Measurements from ENCODE around the gene NTN1. TPM values are rescaled to one million over a fixed set of nuclear protein-coding genes. Genes with fewer than 3 reads are reported as not detected.
"Not testable (repeated sequence)": the region's sequence is repeated elsewhere in the genome, so short reads cannot be mapped to it uniquely, and the experiment has no call there.

NTN1 gene
- total RNA-seq, 1 experiment from 2014 or later = 17.7 TPM

DNA sequence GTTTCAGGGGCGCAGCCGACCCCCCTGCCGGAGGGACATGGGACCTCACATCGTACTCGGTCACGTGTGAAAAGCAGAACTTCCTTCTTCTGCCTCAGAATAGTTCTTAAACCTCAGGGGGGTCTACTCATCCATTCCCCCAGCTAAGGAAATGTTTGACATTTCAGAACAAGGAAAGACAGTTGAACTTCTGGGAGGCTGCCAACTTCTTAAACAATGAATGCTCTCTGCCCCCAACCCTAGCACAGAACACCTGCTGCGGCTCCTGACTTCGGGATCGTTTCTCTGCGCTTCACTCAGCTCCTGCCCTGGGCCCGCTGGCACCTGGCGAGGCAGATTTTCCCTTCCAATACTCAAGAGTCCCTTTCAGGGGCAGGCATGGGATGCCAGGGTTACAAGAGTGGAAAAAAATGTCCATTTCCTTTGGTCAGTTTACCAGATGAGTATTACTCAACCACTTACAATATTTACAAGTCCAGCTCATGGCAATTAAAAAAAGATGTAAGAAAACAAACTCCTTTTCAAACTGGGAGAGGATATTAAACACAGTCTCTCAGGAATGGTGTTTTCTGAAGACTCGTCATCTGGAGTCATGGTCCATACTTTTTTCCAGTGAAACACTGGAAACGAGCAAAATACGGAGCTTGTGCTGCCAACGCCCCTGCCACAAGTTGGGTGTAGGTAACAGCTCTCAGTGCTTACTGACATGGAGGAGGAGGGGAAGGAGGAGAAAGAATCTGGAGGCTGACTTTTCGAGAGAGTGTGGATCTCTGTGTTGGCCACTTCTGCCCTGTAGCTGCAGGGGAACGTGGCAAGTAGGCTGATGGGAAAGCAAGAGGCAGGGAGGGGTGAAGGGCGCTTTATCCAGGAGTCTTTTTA lies 235.7 kb downstream of the NTN1 start:
- H3K27ac ChIP-seq = no peak overlapping the region
- no peaks in the 10 kb centered on the region for H3K79me2 ChIP-seq (ENCODE audit: low read depth)
- ChIA-PET POLR2A (ENCODE audit: unreplicated experiment) (no interaction called here), CTCF (interaction anchor here (0.7 kb wide), 1 partner anchor 616 kb away, joined by 6 read pairs; no protein-coding TSS in a partner anchor)
- no TSS peak for BruUV-seq (replicated peaks)
- H3K36me3 ChIP-seq (ENCODE audit: low read depth) = no peaks in the 10 kb centered on the region
- H3K27me3 ChIP-seq (ENCODE audit: insufficient read depth, low read depth) = no peaks in the 10 kb centered on the region
- H3K4me3 ChIP-seq = no peak overlapping the region
- H2AFZ ChIP-seq = no peak overlapping the region
- no peaks in the 10 kb centered on the region for H3K4me1 ChIP-seq (replicated peaks; ENCODE audit: insufficient read depth)
- TF ChIP-seq, protein P1, sequence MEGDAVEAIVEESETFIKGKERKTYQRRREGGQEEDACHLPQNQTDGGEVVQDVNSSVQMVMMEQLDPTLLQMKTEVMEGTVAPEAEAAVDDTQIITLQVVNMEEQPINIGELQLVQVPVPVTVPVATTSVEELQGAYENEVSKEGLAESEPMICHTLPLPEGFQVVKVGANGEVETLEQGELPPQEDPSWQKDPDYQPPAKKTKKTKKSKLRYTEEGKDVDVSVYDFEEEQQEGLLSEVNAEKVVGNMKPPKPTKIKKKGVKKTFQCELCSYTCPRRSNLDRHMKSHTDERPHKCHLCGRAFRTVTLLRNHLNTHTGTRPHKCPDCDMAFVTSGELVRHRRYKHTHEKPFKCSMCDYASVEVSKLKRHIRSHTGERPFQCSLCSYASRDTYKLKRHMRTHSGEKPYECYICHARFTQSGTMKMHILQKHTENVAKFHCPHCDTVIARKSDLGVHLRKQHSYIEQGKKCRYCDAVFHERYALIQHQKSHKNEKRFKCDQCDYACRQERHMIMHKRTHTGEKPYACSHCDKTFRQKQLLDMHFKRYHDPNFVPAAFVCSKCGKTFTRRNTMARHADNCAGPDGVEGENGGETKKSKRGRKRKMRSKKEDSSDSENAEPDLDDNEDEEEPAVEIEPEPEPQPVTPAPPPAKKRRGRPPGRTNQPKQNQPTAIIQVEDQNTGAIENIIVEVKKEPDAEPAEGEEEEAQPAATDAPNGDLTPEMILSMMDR (conservative IDR thresholded peaks at IDR 0.05) = no peak
- no peak for TF ChIP-seq EZH2 (IDR thresholded peaks at IDR 0.05; ENCODE audit: low read depth)
- H4K20me1 ChIP-seq (ENCODE audit: insufficient read depth) = no peaks in the 10 kb centered on the region
- intact Hi-C loops (cut with micrococcal nuclease; ENCODE audit: unreplicated experiment) = no loop called here
- H3K4me2 ChIP-seq = no peak overlapping the region
- no peaks in the 10 kb centered on the region for H3K9me3 ChIP-seq (ENCODE audit: insufficient read depth, low read depth)
- no peaks in the 10 kb centered on the region for H3F3A ChIP-seq (ENCODE audit: insufficient read depth, low read depth)
- DNase-seq = no peak
- H3K9me2 ChIP-seq (ENCODE audit: insufficient read depth) = no peaks in the 10 kb centered on the region

DNA sequence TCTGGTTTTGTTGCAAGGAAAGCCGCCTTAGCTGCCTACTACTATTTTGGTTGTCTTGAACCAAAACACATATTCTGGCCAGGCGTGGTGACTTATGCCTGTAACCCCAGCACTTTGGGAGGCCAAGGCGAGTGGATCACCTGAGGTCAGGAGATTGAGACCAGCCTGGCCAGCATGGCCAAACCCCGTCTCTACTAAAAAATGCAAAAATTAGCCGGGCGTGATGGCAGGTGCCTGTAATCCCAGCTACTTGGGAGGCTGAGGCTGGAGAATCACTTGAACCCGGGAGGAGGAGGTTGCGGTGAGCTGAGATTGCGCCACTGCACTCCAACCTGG lies 236.3 kb downstream of the NTN1 start:
- H3K4me2 ChIP-seq; H4K20me1 ChIP-seq (ENCODE audit: insufficient read depth); H3K4me3 ChIP-seq; H3K27ac ChIP-seq; H3K4me1 ChIP-seq (replicated peaks; ENCODE audit: insufficient read depth); H3K36me3 ChIP-seq (ENCODE audit: low read depth); BruUV-seq (replicated peaks); intact Hi-C loops (cut with micrococcal nuclease; ENCODE audit: unreplicated experiment); H2AFZ ChIP-seq; DNase-seq; POLR2A ChIA-PET (ENCODE audit: unreplicated experiment); H3K27me3 ChIP-seq (ENCODE audit: insufficient read depth, low read depth); CTCF ChIA-PET; H3K9me2 ChIP-seq (ENCODE audit: insufficient read depth); H3F3A ChIP-seq (ENCODE audit: insufficient read depth, low read depth); H3K79me2 ChIP-seq (ENCODE audit: low read depth); H3K9me3 ChIP-seq (ENCODE audit: insufficient read depth, low read depth): not testable (repeated sequence)

DNA sequence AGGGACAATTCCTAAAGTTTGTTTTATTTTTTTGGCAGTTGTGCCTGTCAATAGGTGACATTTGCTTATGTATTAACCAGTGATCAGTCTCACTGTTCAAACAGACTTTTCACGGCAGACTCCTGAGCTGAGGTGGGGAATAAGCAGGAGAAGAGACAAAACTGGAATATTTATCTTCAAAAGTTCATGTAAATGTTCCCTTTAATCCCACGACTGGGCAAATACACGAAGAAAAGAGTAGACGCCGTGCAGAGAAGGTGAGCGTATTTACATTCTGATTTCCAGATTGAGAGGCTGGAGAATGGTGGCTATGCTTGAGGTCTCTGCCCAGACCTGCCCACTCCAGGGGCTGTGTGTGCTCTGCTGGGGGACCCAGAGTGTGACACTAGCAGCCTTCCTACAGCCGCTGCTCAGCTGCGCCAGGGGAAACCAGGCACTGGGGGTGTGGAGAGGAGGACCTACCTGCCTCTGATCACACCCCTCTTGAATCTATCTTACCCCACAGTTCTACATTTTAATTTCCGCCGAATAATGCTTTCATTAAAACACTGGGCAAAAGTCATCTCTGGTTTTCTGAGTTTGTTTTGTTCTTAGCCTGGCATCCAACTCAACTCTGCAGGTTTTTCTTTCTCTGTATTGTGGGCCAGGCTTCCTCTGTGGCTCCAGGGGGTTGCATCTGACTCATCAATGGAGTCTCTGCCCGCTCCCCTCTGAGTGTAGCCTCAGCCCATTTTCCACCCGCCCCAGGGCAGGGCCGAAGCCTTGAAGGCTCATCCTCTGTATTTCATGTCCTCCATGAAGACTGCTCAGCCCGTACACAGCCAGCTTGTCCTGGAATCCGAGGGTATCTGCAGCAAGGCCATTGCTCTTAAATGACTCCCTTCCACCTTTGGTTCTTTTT lies 237.1 kb downstream of the NTN1 start:
- no peaks in the 10 kb centered on the region for H3F3A ChIP-seq (ENCODE audit: insufficient read depth, low read depth)
- no peaks in the 10 kb centered on the region for H3K36me3 ChIP-seq (ENCODE audit: low read depth)
- no TSS peak for BruUV-seq (replicated peaks)
- ChIA-PET CTCF (no interaction called here), POLR2A (ENCODE audit: unreplicated experiment) (no interaction called here)
- no peak overlapping the region for H3K4me2 ChIP-seq
- H3K27me3 ChIP-seq (ENCODE audit: insufficient read depth, low read depth) = no peaks in the 10 kb centered on the region
- no peak overlapping the region for H3K4me3 ChIP-seq
- intact Hi-C loops (cut with micrococcal nuclease; ENCODE audit: unreplicated experiment) = no loop called here
- no peak overlapping the region for H2AFZ ChIP-seq
- no peaks in the 10 kb centered on the region for H3K4me1 ChIP-seq (replicated peaks; ENCODE audit: insufficient read depth)
- no peaks in the 10 kb centered on the region for H4K20me1 ChIP-seq (ENCODE audit: insufficient read depth)
- no peaks in the 10 kb centered on the region for H3K9me3 ChIP-seq (ENCODE audit: insufficient read depth, low read depth)
- H3K9me2 ChIP-seq (ENCODE audit: insufficient read depth) = no peaks in the 10 kb centered on the region
- no peak for TF ChIP-seq EZH2 (IDR thresholded peaks at IDR 0.05; ENCODE audit: low read depth)
- TF ChIP-seq, protein P1 (conservative IDR thresholded peaks at IDR 0.05) = no peak
- H3K27ac ChIP-seq = no peak overlapping the region
- DNase-seq = no peak
- H3K79me2 ChIP-seq (ENCODE audit: low read depth) = no peaks in the 10 kb centered on the region

Measured in PC-9 (cell line).